H1 (cell line): ENCODE data around the gene ZNF804B. TPM values are rescaled to one million over a fixed set of nuclear protein-coding genes. Genes with fewer than 3 reads are reported as not detected.

ENCODE experiments used
- CTCF ChIA-PET: fragments of 300-600 bp; sonication (Branson Sonifier 250); formaldehyde crosslinking; loops from one replicate; lab custom pipeline; 2021; ENCODE audit not compliant: partially characterized antibody; lab: Charles Lee
- POLR2A ChIA-PET: fragments of 300-600 bp; sonication (Branson Sonifier 250); formaldehyde crosslinking; loops from one replicate; lab custom pipeline; 2021; ENCODE audit warnings: inconsistent platforms; ENCODE audit not compliant: partially characterized antibody; lab: Charles Lee
- DNase-seq, 2 experiments: peaks; one replicate each; pipeline versions ENCODE4 v3.0.0 to v3.0.0-alpha.2; 2010 to 2022; ENCODE audit warnings: low spot score in 2 of 2, low read depth in 1 of 2, mixed read lengths in 1 of 2
- FAIRE-seq: peaks from 2 replicates; lab custom pipeline; 2011; peaks lifted over from hg19 to GRCh38; lab: Jason Lieb, UNC
- H2AFZ ChIP-seq: 2 replicates; pipeline ENCODE4 v1.8.1; 2012; ENCODE audit warnings: low read length, inconsistent platforms
- H2AK5ac ChIP-seq: 2 replicates; pipeline ENCODE4 v1.6.1; 2013; ENCODE audit warnings: low read depth, low read length
- H2BK120ac ChIP-seq: replicated peaks from 2 replicates; pipeline ENCODE3; 2013; ENCODE audit warnings: low read depth, low read length, inconsistent platforms
- H2BK12ac ChIP-seq: 2 replicates; pipeline ENCODE4 v1.6.1; 2013; ENCODE audit warnings: low read depth, low read length
- H2BK15ac ChIP-seq: 2 replicates; pipeline ENCODE4 v1.6.1; 2013; ENCODE audit warnings: low read length
- H2BK20ac ChIP-seq: 2 replicates; pipeline ENCODE4 v1.6.1; 2013; ENCODE audit warnings: low read length
- H2BK5ac ChIP-seq: 2 replicates; pipeline ENCODE4 v1.6.1; 2013; ENCODE audit warnings: low read depth, low read length
- H3K14ac ChIP-seq: 2 replicates; pipeline ENCODE4 v1.6.1; 2013; ENCODE audit warnings: inconsistent platforms; ENCODE audit not compliant: insufficient read length
- H3K18ac ChIP-seq: 2 replicates; pipeline ENCODE4 v1.6.1; 2013; ENCODE audit warnings: low read length; ENCODE audit errors: extremely low read depth
- H3K23ac ChIP-seq: 2 replicates; pipeline ENCODE4 v1.6.1; 2013; ENCODE audit warnings: inconsistent platforms; ENCODE audit not compliant: insufficient read length
- H3K23me2 ChIP-seq: 2 replicates; pipeline ENCODE4 v1.6.1; 2013; ENCODE audit warnings: low read depth, low read length
- H3K27ac ChIP-seq: 2 replicates; pipeline ENCODE4 v1.6.1; 2011; ENCODE audit warnings: low read depth, low read length, inconsistent platforms
- H3K27me3 ChIP-seq, 4 experiments: replicated peaks in 1 of 4; 1 replicate in 1 of 4; 2 replicates in 3 of 4; pipeline versions ENCODE4 v1.6.1 to v1.8.1; 2011 to 2013; ENCODE audit warnings: low read length in 3 of 4, mild to moderate bottlenecking in 3 of 4, inconsistent platforms in 2 of 4, mixed read lengths in 2 of 4, moderate library complexity in 1 of 4; ENCODE audit not compliant: control insufficient read depth in 3 of 4, insufficient read depth in 3 of 4; ENCODE audit errors: extremely low read depth in 1 of 4
- H3K36me3 ChIP-seq, 4 experiments: 2 replicates each; pipeline versions ENCODE4 v1.6.1 to v1.8.1; 2011 to 2013; ENCODE audit warnings: mild to moderate bottlenecking in 4 of 4, low read length in 3 of 4, moderate library complexity in 2 of 4, control low read depth in 1 of 4, inconsistent platforms in 1 of 4; ENCODE audit not compliant: insufficient read depth in 4 of 4, control insufficient read depth in 2 of 4
- H3K4ac ChIP-seq: replicated peaks from 2 replicates; pipeline ENCODE3; 2013; ENCODE audit warnings: low read length, low read depth, mixed read lengths, inconsistent platforms; ENCODE audit not compliant: insufficient read length
- H3K4me1 ChIP-seq, 4 experiments: replicated peaks in 1 of 4; 1 replicate in 1 of 4; 2 replicates in 3 of 4; pipeline versions ENCODE4 v1.6.1 to v1.8.1; 2011 to 2013; ENCODE audit warnings: low read length in 3 of 4, inconsistent platforms in 2 of 4, mixed read lengths in 1 of 4; ENCODE audit not compliant: insufficient read depth in 4 of 4, control insufficient read depth in 3 of 4
- H3K4me2 ChIP-seq, 2 experiments: 2 replicates each; pipeline versions ENCODE4 v1.6.1 to v1.8.1; 2011 to 2013; ENCODE audit warnings: low read depth in 2 of 2, low read length in 2 of 2, control low read depth in 1 of 2, inconsistent platforms in 1 of 2, mild to moderate bottlenecking in 1 of 2; ENCODE audit not compliant: insufficient read depth in 1 of 2
- H3K4me3 ChIP-seq, 4 experiments: fragments of 200-600, 300-600 bp in 1 of 4; sonication (generic), shearing (Covaris generic), sonication (Bioruptor Twin) in 1 of 4; 2 replicates each; pipeline versions ENCODE4 v1.5.1 to v1.8.1; 2011 to 2016; ENCODE audit warnings: low read length in 4 of 4, low read depth in 3 of 4, control low read depth in 2 of 4, inconsistent platforms in 2 of 4, mild to moderate bottlenecking in 2 of 4, mixed read lengths in 1 of 4, moderate library complexity in 1 of 4; ENCODE audit not compliant: insufficient read depth in 2 of 4; ENCODE audit errors: extremely low read depth in 1 of 4
- H3K56ac ChIP-seq: replicated peaks from 2 replicates; pipeline ENCODE3; 2013; ENCODE audit warnings: low read depth, mild to moderate bottlenecking, mixed read lengths, low read length, inconsistent platforms; ENCODE audit not compliant: insufficient read length
- H3K79me1 ChIP-seq: 2 replicates; pipeline ENCODE4 v1.6.1; 2013; ENCODE audit warnings: low read depth, low read length, control low read depth
- H3K79me2 ChIP-seq, 2 experiments: 2 replicates each; pipeline versions ENCODE4 v1.6.1 to v1.8.1; 2012 to 2013; ENCODE audit warnings: low read length in 2 of 2, mild to moderate bottlenecking in 2 of 2, inconsistent platforms in 1 of 2; ENCODE audit not compliant: insufficient read depth in 2 of 2, control insufficient read depth in 1 of 2
- H3K9ac ChIP-seq, 4 experiments: replicated peaks in 1 of 4; 1 replicate in 1 of 4; 2 replicates in 3 of 4; pipeline versions ENCODE4 v1.6.1 to v1.8.1; 2011 to 2013; ENCODE audit warnings: low read depth in 3 of 4, low read length in 3 of 4, control low read depth in 2 of 4, mild to moderate bottlenecking in 2 of 4, moderate library complexity in 2 of 4, inconsistent platforms in 1 of 4; ENCODE audit errors: extremely low read depth in 1 of 4
- H3K9me3 ChIP-seq, 2 experiments: 2 replicates each; pipeline versions ENCODE4 v1.6.1 to v1.8.1; 2012 to 2013; ENCODE audit warnings: mild to moderate bottlenecking in 2 of 2, moderate library complexity in 2 of 2, control low read depth in 1 of 2, inconsistent platforms in 1 of 2, low read depth in 1 of 2, low read length in 1 of 2, mixed read lengths in 1 of 2; ENCODE audit not compliant: insufficient read depth in 2 of 2
- H4K20me1 ChIP-seq, 2 experiments: replicated peaks in 1 of 2; 2 replicates each; pipeline versions ENCODE3 to v1.8.1; 2011 to 2013; ENCODE audit warnings: inconsistent platforms in 2 of 2, low read length in 2 of 2, mild to moderate bottlenecking in 1 of 2; ENCODE audit not compliant: insufficient read depth in 2 of 2, control insufficient read depth in 1 of 2
- H4K5ac ChIP-seq: 2 replicates; pipeline ENCODE4 v1.6.1; 2013; ENCODE audit warnings: low read length, low read depth, mixed read lengths, inconsistent platforms; ENCODE audit not compliant: insufficient read length
- H4K8ac ChIP-seq: 2 replicates; pipeline ENCODE4 v1.8.0; 2013; ENCODE audit warnings: mild to moderate bottlenecking, moderate library complexity, low read length, inconsistent platforms; ENCODE audit not compliant: insufficient read depth; ENCODE audit errors: extremely low read depth
- H4K91ac ChIP-seq: replicated peaks from 2 replicates; pipeline ENCODE3; 2013; ENCODE audit warnings: low read length, mixed read lengths, inconsistent platforms; ENCODE audit not compliant: insufficient read length
- RAD21 ChIP-seq, 2 experiments: IDR thresholded peaks in 1 of 2; conservative IDR thresholded peaks in 1 of 2; 2 replicates each; pipeline ENCODE4 v1.6.1; 2011; ENCODE audit warnings: low read depth in 2 of 2, low read length in 2 of 2, improper control_type of control experiment in 1 of 2, inconsistent platforms in 1 of 2, mild to moderate bottlenecking in 1 of 2, moderate library complexity in 1 of 2
- YY1 ChIP-seq: IDR thresholded peaks from 2 replicates; pipeline ENCODE4 v1.6.1; 2011; ENCODE audit warnings: low read depth, mild to moderate bottlenecking, low read length
- WGBS, 2 experiments: shearing (Covaris generic) in 1 of 2; methylation state at CpG; one replicate each; pipeline versions ENCODE4 v1.1.6 to v1.1.7; 2013 to 2015; ENCODE audit warnings: low lambda C conversion rate in 2 of 2, mixed read lengths in 2 of 2, inconsistent platforms in 1 of 2, low coverage in 1 of 2, missing lambda C conversion rate in 1 of 2; ENCODE audit not compliant: insufficient replicate concordance in 2 of 2, insufficient coverage in 1 of 2, insufficient read length in 1 of 2; ENCODE audit errors: extremely low coverage in 1 of 2, missing lambda C conversion rate in 1 of 2; 5-methylcytosine and 5-hydroxymethylcytosine counted together
- polyA plus RNA-seq, 7 experiments: library from polyadenylated mRNA; depleted of rRNA in 3 of 7; stranded (reverse) in 5 of 7; unstranded in 2 of 7; fragments of >200 nt in 5 of 7; fragments of 200-250 nt in 2 of 7; gene quantifications; 1 replicate in 5 of 7; 2 replicates in 1 of 7; 4 replicates in 1 of 7; pipeline versions ENCODE4 v1.2.1 to v1.2.3, GENCODE V29; 2011 to 2013; ENCODE audit warnings: missing spikeins in 2 of 7, mixed read lengths in 2 of 7
- total RNA-seq: library from RNA; stranded (reverse); fragmentation: NEBNext Ultra II Directional; extraction: Animal tissue kit (Norgen Biotek cat#: 25700); gene quantifications from 2 replicates; pipeline ENCODE4 v1.2.1, GENCODE V29; 2021
- TF ChIP-seq, protein P1 (sequence below), 3 experiments: IDR thresholded peaks; 1 replicate in 2 of 3; 2 replicates in 1 of 3; pipeline versions ENCODE4 v1.5.1 to v1.6.1; 2011; ENCODE audit warnings: low read length in 3 of 3, mild to moderate bottlenecking in 3 of 3, inconsistent platforms in 2 of 3, low read depth in 1 of 3, moderate library complexity in 1 of 3; ENCODE audit not compliant: insufficient read depth in 1 of 3; ENCODE audit errors: control extremely low read depth in 1 of 3

The ZNF804B gene
- total and polyA plus RNA-seq, 2 of the 8 experiments (the other 6 are each of a cell fraction or from before 2014, with no cell fraction given) = not detected

DNA sequence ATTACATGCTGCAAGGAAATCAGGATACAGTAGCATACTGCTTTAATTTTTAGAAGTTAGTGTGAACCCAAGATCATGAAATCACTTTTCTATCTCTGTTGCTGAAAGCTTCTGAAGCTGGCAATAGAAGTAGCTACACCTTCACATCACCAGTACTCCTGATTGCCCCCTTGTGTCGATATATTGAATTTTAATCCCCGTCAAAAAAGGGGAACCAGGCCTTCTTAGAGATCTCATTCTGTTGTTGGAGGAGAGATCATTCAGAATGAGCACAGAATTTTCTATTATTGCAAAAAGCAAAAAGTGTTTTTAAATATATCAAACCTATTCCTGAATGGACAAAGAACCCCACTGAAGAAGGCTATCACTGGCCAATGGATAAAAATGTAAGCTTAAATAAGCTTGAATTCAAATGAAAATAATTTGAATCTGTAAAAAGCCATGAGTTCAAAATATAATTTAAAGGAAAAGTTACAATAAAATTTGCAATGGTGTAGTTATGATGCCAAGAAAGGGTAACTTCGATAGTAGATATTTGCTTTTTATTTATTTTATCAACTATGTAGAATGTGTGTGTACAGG, 75.7 kb downstream of the ZNF804B start:
- H3K9ac ChIP-seq = no peak overlapping the region
- H2BK12ac ChIP-seq = no peak overlapping the region
- 30% methylated on average over 3 of the region's 3 CpGs; no CpG with 5 or more reads in 1 of the 2 experiments for WGBS, 2 experiments
- H4K5ac ChIP-seq = no peak overlapping the region
- H4K91ac ChIP-seq = no peak overlapping the region
- no peak overlapping the region for H2AK5ac ChIP-seq
- no peak overlapping the region for H3K27ac ChIP-seq
- no peak overlapping the region for H2BK20ac ChIP-seq
- TF ChIP-seq YY1 (no peak), RAD21 (IDR thresholded peaks at IDR 0.05 in 1 of 2, conservative IDR thresholded peaks at IDR 0.05 in 1 of 2; ENCODE audit: low read depth in 2 of 2, low read length in 2 of 2) (peak; percentile 69 to 73)
- TF ChIP-seq, protein P1, sequence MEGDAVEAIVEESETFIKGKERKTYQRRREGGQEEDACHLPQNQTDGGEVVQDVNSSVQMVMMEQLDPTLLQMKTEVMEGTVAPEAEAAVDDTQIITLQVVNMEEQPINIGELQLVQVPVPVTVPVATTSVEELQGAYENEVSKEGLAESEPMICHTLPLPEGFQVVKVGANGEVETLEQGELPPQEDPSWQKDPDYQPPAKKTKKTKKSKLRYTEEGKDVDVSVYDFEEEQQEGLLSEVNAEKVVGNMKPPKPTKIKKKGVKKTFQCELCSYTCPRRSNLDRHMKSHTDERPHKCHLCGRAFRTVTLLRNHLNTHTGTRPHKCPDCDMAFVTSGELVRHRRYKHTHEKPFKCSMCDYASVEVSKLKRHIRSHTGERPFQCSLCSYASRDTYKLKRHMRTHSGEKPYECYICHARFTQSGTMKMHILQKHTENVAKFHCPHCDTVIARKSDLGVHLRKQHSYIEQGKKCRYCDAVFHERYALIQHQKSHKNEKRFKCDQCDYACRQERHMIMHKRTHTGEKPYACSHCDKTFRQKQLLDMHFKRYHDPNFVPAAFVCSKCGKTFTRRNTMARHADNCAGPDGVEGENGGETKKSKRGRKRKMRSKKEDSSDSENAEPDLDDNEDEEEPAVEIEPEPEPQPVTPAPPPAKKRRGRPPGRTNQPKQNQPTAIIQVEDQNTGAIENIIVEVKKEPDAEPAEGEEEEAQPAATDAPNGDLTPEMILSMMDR (IDR thresholded peaks at IDR 0.05; ENCODE audit: control extremely low read depth in 1 of 3, insufficient read depth in 1 of 3, low read depth in 1 of 3, low read length in 3 of 3) = peak in 2 of 3 experiments; percentile 53 to 55; a peak in 3 of 4 replicates
- TF ChIP-seq, all 59 proteins: peak for 2
- Histone ChIP-seq H3K23ac (no peak overlapping the region), H3K4me1 (no peaks in the 10 kb centered on the region), H2BK5ac (no peak overlapping the region), H2BK15ac (no peak overlapping the region), H4K8ac (no peak overlapping the region), H3K23me2 (no peaks in the 10 kb centered on the region), H3K14ac (no peak overlapping the region), H3K79me2 (no peaks in the 10 kb centered on the region), H3K18ac (no peak overlapping the region), H3K4me3 (no peak overlapping the region), H3K79me1 (no peaks in the 10 kb centered on the region), H3K4ac (no peak overlapping the region), H3K56ac (no peak overlapping the region), H2AFZ (no peak overlapping the region), H3K27me3 (no peaks in the 10 kb centered on the region), H3K36me3 (no peaks in the 10 kb centered on the region), H3K9me3 (no peaks in the 10 kb centered on the region), H4K20me1 (no peaks in the 10 kb centered on the region), H3K4me2 (no peak overlapping the region), H2BK120ac (no peak overlapping the region)
- DNase-seq (peak in 1 of 2 experiments; percentile 3), FAIRE-seq (peak; percentile 82)
- CTCF ChIA-PET = interaction anchor here (0.6 to 2.3 kb wide), 21 partner anchors 9 to 787 kb away, joined by 3 to 13 read pairs (median 4); no protein-coding TSS in a partner anchor
- POLR2A ChIA-PET = no interaction called here
